K562 (cell line): ENCODE results near the gene VPS13C.

ENCODE experiments used
- ATF1 ChIP-seq, 2 experiments: fragments of 450-650 bp in 1 of 2; IDR thresholded peaks; 2 replicates each; pipeline ENCODE4 v1.6.1; 2016; ENCODE audit warnings: missing compliant biosample characterization in 1 of 2, missing genetic modification characterization in 1 of 2
- CHD2 ChIP-seq: IDR thresholded peaks from 2 replicates; pipeline ENCODE4 v1.6.1; 2011; ENCODE audit warnings: low read depth, low read length
- GABPA ChIP-seq: fragments of 200-800 bp; sonication (Bioruptor generic); conservative IDR thresholded peaks from 2 replicates; pipeline ENCODE4 v1.6.1; 2016; ENCODE audit warnings: low read depth, missing genetic modification characterization, missing compliant biosample characterization
- MEF2A ChIP-seq: IDR thresholded peaks from 2 replicates; pipeline ENCODE4 v1.6.1; 2011; ENCODE audit warnings: low read depth, mild to moderate bottlenecking, low read length, moderate library complexity; ENCODE audit not compliant: control insufficient read depth
- MXI1 ChIP-seq: IDR thresholded peaks from 2 replicates; pipeline ENCODE4 v1.6.1; 2011; ENCODE audit warnings: low read depth, mild to moderate bottlenecking, improper control_type of control experiment, low read length
- NFATC3 ChIP-seq: fragments of 450-650 bp; IDR thresholded peaks from 2 replicates; pipeline ENCODE4 v1.6.1; 2017; ENCODE audit warnings: mild to moderate bottlenecking
- NFYB ChIP-seq: IDR thresholded peaks from 2 replicates; pipeline ENCODE4 v1.6.1; 2011; ENCODE audit warnings: mild to moderate bottlenecking, moderate library complexity; ENCODE audit not compliant: insufficient read length; ENCODE audit errors: extremely low read depth
- TF ChIP-seq, protein P1 (sequence below): fragments of 250-450 bp; sonication (Bioruptor Pico); IDR thresholded peaks from 2 replicates; pipeline ENCODE4 v1.4.0; 2020; ENCODE audit warnings: mild to moderate bottlenecking
- TF ChIP-seq, protein P2 (sequence below), 3 experiments: IDR thresholded peaks in 2 of 3; conservative IDR thresholded peaks in 1 of 3; 2 replicates each; pipeline ENCODE4 v1.5.1; 2011 to 2012; ENCODE audit warnings: low read length in 3 of 3, mild to moderate bottlenecking in 3 of 3, control low read depth in 2 of 3, improper control_type of control experiment in 1 of 3, inconsistent platforms in 1 of 3, low read depth in 1 of 3, mixed read lengths in 1 of 3, moderate library complexity in 1 of 3; ENCODE audit not compliant: insufficient read depth in 2 of 3
- TF ChIP-seq, protein P3 (sequence below): fragments of 250-450 bp; sonication (Bioruptor Pico); IDR thresholded peaks from 2 replicates; pipeline ENCODE4 v1.5.0; 2022; ENCODE audit warnings: mild to moderate bottlenecking
- TF ChIP-seq, protein P4 (sequence below): sonication (generic); formaldehyde crosslinking; IDR thresholded peaks from 2 replicates; pipeline ENCODE4 v1.8.0; 2022; ENCODE audit warnings: mild to moderate bottlenecking, missing genetic modification reagents

DNA sequence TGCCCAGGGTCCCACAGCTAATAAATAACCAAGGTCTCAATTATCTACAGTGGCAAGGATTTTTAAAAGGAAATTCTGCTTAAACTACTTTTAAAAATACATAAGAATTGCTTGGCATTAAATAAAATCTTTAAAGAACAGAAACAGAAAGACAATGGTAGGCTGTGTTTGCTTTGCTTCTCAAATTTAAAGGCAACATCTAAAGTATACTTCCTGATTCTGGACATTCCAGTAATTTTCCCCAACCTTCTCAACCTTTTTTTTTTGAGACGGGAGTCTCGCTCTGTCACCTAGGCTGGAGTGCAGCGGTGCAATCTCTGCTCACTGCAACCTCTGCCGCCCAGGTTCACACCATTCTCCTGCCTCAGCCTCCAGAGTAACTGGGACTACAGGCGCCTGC, 5.3 kb downstream of the VPS13C start:
- TF ChIP-seq ATF1 (CRISPR knock-in tag; IDR thresholded peaks at IDR 0.05) (no peak), ATF1 (tag; IDR thresholded peaks at IDR 0.05) (no peak), CHD2 (no peak), MXI1 (no peak), NFYB (no peak), NFATC3 (no peak), GABPA (no peak), MEF2A (no peak)
- TF ChIP-seq, protein P1, sequence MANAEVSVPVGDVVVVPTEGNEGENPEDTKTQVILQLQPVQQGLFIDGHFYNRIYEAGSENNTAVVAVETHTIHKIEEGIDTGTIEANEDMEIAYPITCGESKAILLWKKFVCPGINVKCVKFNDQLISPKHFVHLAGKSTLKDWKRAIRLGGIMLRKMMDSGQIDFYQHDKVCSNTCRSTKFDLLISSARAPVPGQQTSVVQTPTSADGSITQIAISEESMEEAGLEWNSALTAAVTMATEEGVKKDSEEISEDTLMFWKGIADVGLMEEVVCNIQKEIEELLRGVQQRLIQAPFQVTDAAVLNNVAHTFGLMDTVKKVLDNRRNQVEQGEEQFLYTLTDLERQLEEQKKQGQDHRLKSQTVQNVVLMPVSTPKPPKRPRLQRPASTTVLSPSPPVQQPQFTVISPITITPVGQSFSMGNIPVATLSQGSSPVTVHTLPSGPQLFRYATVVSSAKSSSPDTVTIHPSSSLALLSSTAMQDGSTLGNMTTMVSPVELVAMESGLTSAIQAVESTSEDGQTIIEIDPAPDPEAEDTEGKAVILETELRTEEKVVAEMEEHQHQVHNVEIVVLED (CRISPR knock-in tag), result no peak
- TF ChIP-seq, protein P2, sequence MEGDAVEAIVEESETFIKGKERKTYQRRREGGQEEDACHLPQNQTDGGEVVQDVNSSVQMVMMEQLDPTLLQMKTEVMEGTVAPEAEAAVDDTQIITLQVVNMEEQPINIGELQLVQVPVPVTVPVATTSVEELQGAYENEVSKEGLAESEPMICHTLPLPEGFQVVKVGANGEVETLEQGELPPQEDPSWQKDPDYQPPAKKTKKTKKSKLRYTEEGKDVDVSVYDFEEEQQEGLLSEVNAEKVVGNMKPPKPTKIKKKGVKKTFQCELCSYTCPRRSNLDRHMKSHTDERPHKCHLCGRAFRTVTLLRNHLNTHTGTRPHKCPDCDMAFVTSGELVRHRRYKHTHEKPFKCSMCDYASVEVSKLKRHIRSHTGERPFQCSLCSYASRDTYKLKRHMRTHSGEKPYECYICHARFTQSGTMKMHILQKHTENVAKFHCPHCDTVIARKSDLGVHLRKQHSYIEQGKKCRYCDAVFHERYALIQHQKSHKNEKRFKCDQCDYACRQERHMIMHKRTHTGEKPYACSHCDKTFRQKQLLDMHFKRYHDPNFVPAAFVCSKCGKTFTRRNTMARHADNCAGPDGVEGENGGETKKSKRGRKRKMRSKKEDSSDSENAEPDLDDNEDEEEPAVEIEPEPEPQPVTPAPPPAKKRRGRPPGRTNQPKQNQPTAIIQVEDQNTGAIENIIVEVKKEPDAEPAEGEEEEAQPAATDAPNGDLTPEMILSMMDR (IDR thresholded peaks at IDR 0.05 in 2 of 3, conservative IDR thresholded peaks at IDR 0.05 in 1 of 3; ENCODE audit: insufficient read depth in 2 of 3, low read depth in 1 of 3, low read length in 3 of 3), result no peak
- TF ChIP-seq, protein P3, sequence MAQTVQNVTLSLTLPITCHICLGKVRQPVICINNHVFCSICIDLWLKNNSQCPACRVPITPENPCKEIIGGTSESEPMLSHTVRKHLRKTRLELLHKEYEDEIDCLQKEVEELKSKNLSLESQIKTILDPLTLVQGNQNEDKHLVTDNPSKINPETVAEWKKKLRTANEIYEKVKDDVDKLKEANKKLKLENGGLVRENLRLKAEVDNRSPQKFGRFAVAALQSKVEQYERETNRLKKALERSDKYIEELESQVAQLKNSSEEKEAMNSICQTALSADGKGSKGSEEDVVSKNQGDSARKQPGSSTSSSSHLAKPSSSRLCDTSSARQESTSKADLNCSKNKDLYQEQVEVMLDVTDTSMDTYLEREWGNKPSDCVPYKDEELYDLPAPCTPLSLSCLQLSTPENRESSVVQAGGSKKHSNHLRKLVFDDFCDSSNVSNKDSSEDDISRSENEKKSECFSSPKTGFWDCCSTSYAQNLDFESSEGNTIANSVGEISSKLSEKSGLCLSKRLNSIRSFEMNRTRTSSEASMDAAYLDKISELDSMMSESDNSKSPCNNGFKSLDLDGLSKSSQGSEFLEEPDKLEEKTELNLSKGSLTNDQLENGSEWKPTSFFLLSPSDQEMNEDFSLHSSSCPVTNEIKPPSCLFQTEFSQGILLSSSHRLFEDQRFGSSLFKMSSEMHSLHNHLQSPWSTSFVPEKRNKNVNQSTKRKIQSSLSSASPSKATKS (CRISPR knock-in tag), result no peak
- TF ChIP-seq, protein P4, sequence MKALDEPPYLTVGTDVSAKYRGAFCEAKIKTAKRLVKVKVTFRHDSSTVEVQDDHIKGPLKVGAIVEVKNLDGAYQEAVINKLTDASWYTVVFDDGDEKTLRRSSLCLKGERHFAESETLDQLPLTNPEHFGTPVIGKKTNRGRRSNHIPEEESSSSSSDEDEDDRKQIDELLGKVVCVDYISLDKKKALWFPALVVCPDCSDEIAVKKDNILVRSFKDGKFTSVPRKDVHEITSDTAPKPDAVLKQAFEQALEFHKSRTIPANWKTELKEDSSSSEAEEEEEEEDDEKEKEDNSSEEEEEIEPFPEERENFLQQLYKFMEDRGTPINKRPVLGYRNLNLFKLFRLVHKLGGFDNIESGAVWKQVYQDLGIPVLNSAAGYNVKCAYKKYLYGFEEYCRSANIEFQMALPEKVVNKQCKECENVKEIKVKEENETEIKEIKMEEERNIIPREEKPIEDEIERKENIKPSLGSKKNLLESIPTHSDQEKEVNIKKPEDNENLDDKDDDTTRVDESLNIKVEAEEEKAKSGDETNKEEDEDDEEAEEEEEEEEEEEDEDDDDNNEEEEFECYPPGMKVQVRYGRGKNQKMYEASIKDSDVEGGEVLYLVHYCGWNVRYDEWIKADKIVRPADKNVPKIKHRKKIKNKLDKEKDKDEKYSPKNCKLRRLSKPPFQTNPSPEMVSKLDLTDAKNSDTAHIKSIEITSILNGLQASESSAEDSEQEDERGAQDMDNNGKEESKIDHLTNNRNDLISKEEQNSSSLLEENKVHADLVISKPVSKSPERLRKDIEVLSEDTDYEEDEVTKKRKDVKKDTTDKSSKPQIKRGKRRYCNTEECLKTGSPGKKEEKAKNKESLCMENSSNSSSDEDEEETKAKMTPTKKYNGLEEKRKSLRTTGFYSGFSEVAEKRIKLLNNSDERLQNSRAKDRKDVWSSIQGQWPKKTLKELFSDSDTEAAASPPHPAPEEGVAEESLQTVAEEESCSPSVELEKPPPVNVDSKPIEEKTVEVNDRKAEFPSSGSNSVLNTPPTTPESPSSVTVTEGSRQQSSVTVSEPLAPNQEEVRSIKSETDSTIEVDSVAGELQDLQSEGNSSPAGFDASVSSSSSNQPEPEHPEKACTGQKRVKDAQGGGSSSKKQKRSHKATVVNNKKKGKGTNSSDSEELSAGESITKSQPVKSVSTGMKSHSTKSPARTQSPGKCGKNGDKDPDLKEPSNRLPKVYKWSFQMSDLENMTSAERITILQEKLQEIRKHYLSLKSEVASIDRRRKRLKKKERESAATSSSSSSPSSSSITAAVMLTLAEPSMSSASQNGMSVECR, result no peak
